HepG2 (cell line): ENCODE results near the gene SEMA5B. TPM values are rescaled to one million over a fixed set of nuclear protein-coding genes. Genes with fewer than 3 reads are reported as not detected.

ENCODE experiments used
- FIP1L1 ChIP-seq: fragments of 200-400 bp; formaldehyde crosslinking; IDR thresholded peaks from 2 replicates; pipeline ENCODE4 v1.6.1; 2018; ENCODE audit warnings: low read depth, mild to moderate bottlenecking, low read length, moderate library complexity, borderline replicate concordance; ENCODE audit not compliant: insufficient read depth
- FOXA3 ChIP-seq: IDR thresholded peaks from 2 replicates; pipeline ENCODE4 v1.6.1; 2016; ENCODE audit warnings: missing genetic modification reagents, missing compliant biosample characterization
- GZF1 ChIP-seq: sonication (generic); formaldehyde crosslinking; IDR thresholded peaks from 2 replicates; pipeline ENCODE4 v1.5.1; 2020; ENCODE audit warnings: mild to moderate bottlenecking, missing genetic modification reagents
- HNF4G ChIP-seq, 2 experiments: sonication (generic) in 1 of 2; formaldehyde crosslinking in 1 of 2; IDR thresholded peaks; 2 replicates each; pipeline versions ENCODE4 v1.4.0 to v1.6.1; 2011 to 2020; ENCODE audit warnings: borderline replicate concordance in 2 of 2, low read depth in 2 of 2, mild to moderate bottlenecking in 2 of 2, low read length in 1 of 2, missing genetic modification reagents in 1 of 2, moderate library complexity in 1 of 2
- KAT8 ChIP-seq: IDR thresholded peaks from 2 replicates; pipeline ENCODE4 v1.6.1; 2016; ENCODE audit warnings: missing genetic modification reagents, missing compliant biosample characterization
- RNF2 ChIP-seq: fragments of 450-650 bp; conservative IDR thresholded peaks from 2 replicates; pipeline ENCODE4 v1.6.1; 2016; ENCODE audit warnings: low read depth
- SALL2 ChIP-seq: sonication (generic); formaldehyde crosslinking; IDR thresholded peaks from 2 replicates; pipeline ENCODE4 v1.8.1; 2023; ENCODE audit warnings: mild to moderate bottlenecking, missing genetic modification reagents, inconsistent platforms
- SIN3B ChIP-seq: fragments of 150-350 bp; IDR thresholded peaks from 2 replicates; pipeline ENCODE4 v1.6.1; 2014; ENCODE audit warnings: low read length
- SMYD3 ChIP-seq: sonication (generic); formaldehyde crosslinking; IDR thresholded peaks from 2 replicates; pipeline ENCODE4 v1.8.1; 2023; ENCODE audit warnings: mild to moderate bottlenecking, missing genetic modification reagents
- ZC3H13 ChIP-seq: sonication (generic); formaldehyde crosslinking; IDR thresholded peaks from 2 replicates; pipeline ENCODE4 v1.8.1; 2023; ENCODE audit warnings: mild to moderate bottlenecking, missing genetic modification reagents, moderate library complexity
- ZFX ChIP-seq: sonication (generic); formaldehyde crosslinking; IDR thresholded peaks from 2 replicates; pipeline ENCODE4 v1.4.0; 2020; ENCODE audit warnings: mild to moderate bottlenecking, low read depth, missing genetic modification reagents, moderate library complexity
- ZNF510 ChIP-seq: sonication (generic); formaldehyde crosslinking; IDR thresholded peaks from 2 replicates; pipeline ENCODE4 v1.4.0; 2020; ENCODE audit warnings: low read depth, mild to moderate bottlenecking, missing genetic modification reagents
- ZNF562 ChIP-seq: sonication (generic); formaldehyde crosslinking; IDR thresholded peaks from 2 replicates; pipeline ENCODE4 v1.8.0; 2022; ENCODE audit warnings: missing genetic modification reagents, borderline replicate concordance
- ZNF766 ChIP-seq: sonication (generic); formaldehyde crosslinking; IDR thresholded peaks from 2 replicates; pipeline ENCODE4 v1.5.0; 2020; ENCODE audit warnings: missing genetic modification reagents, borderline replicate concordance
- polyA plus RNA-seq, 8 experiments: library from polyadenylated mRNA; depleted of rRNA in 3 of 8; stranded (reverse) in 7 of 8; unstranded in 1 of 8; fragments of >200 nt; fragmentation: Illumina TruSeq in 4 of 8; extraction: Trizol in 4 of 8; gene quantifications; 2 replicates each; pipeline versions ENCODE4 v1.2.1 to v1.2.3, GENCODE V29; 2011 to 2016; ENCODE audit warnings: low read depth in 4 of 8, missing spikeins in 1 of 8, mixed read lengths in 1 of 8; ENCODE audit not compliant: insufficient read depth in 1 of 8
- total RNA-seq, 5 experiments: library from RNA; depleted of rRNA; stranded (reverse); fragments of >200 nt; fragmentation: Illumina TruSeq; extraction: Trizol; gene quantifications; 2 replicates each; pipeline ENCODE4 v1.2.3, GENCODE V29; 2016; ENCODE audit warnings: low read depth in 1 of 5
- TF ChIP-seq, protein P1 (sequence below): sonication (generic); formaldehyde crosslinking; IDR thresholded peaks from 2 replicates; pipeline ENCODE4 v1.5.0; 2020; ENCODE audit warnings: mild to moderate bottlenecking, missing genetic modification reagents, borderline replicate concordance
- TF ChIP-seq, protein P2 (sequence below): sonication (generic); formaldehyde crosslinking; IDR thresholded peaks from 2 replicates; pipeline ENCODE4 v1.8.1; 2023; ENCODE audit warnings: missing genetic modification reagents, mild to moderate bottlenecking, borderline replicate concordance
- TF ChIP-seq, protein P3 (sequence below): sonication (generic); formaldehyde crosslinking; conservative IDR thresholded peaks from 2 replicates; pipeline ENCODE4 v1.8.0; 2022; ENCODE audit warnings: low read depth, missing genetic modification reagents

Gene SEMA5B
- total and polyA plus RNA-seq, 2 of the 13 experiments (the other 11 are each of a cell fraction or from before 2014, with no cell fraction given): not detected

DNA sequence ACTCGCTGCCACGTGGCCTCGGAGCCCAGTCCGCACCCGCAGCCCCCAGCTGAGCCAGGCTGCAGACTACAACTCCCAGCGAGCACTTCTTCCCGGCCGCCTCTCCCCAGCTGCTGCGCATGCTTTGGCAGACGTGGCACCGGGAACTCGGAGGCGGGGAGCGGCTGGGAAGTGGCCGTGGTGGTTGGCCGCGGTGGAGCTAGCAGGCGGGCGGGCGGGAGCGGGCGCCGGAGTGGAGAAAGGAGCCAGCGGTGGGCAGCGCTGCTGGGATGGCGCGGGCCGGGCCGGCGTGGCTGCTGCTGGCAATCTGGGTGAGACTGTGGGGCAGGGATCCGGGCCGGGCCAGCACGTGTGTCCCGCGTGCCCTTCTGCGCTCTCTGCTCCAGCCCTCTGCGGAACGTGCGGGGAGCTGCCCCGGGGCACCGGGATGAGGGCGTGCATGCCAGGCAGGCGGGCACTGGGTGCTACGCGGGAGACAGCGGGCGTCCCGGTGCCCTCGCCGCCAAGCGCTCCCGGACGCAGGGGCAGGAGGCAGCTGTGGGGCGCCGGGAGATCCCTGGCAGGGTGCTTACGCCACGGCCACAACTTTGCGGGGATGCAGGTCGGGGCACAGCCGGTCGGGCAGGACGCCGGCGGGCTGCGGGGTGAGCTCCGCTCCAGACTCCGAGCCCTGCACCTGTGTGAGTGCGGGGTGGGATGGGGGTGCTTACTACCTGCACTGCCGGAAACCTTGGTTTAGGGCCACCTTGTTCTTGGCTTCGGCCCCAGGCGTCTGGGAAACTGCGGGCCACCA, 39.5 kb upstream of the SEMA5B start, which contains the start of gene PDIA5 (continued):
- TF ChIP-seq SALL2 (peak; percentile 39; the same call in 1 of the 2 replicates), RNF2 (no peak; the same call in none of the 2 replicates), ZNF766 (CRISPR knock-in tag) (no peak; the same call in 1 of the 2 replicates), KAT8 (peak; percentile 83), SIN3B (no peak), ZFX (CRISPR knock-in tag) (peak; percentile 85), ZNF510 (CRISPR knock-in tag) (peak; percentile 91; the same call in 1 of the 2 replicates), HNF4G (IDR thresholded peaks at IDR 0.05; ENCODE audit: borderline replicate concordance, low read depth, low read length) (no peak), HNF4G (CRISPR knock-in tag; IDR thresholded peaks at IDR 0.05; ENCODE audit: borderline replicate concordance, low read depth) (no peak; the same call in 1 of the 2 replicates), GZF1 (CRISPR knock-in tag) (0 out of 2 replicates have a peak, but pooled peaks have one; percentile 23), SMYD3 (CRISPR knock-in tag) (no peak), FIP1L1 (no peak), ZNF562 (0 out of 2 replicates have a peak, but pooled peaks have one; percentile 49), FOXA3 (CRISPR knock-in tag) (peak; percentile 57), ZC3H13 (peak; percentile 59)
- TF ChIP-seq, protein P1, sequence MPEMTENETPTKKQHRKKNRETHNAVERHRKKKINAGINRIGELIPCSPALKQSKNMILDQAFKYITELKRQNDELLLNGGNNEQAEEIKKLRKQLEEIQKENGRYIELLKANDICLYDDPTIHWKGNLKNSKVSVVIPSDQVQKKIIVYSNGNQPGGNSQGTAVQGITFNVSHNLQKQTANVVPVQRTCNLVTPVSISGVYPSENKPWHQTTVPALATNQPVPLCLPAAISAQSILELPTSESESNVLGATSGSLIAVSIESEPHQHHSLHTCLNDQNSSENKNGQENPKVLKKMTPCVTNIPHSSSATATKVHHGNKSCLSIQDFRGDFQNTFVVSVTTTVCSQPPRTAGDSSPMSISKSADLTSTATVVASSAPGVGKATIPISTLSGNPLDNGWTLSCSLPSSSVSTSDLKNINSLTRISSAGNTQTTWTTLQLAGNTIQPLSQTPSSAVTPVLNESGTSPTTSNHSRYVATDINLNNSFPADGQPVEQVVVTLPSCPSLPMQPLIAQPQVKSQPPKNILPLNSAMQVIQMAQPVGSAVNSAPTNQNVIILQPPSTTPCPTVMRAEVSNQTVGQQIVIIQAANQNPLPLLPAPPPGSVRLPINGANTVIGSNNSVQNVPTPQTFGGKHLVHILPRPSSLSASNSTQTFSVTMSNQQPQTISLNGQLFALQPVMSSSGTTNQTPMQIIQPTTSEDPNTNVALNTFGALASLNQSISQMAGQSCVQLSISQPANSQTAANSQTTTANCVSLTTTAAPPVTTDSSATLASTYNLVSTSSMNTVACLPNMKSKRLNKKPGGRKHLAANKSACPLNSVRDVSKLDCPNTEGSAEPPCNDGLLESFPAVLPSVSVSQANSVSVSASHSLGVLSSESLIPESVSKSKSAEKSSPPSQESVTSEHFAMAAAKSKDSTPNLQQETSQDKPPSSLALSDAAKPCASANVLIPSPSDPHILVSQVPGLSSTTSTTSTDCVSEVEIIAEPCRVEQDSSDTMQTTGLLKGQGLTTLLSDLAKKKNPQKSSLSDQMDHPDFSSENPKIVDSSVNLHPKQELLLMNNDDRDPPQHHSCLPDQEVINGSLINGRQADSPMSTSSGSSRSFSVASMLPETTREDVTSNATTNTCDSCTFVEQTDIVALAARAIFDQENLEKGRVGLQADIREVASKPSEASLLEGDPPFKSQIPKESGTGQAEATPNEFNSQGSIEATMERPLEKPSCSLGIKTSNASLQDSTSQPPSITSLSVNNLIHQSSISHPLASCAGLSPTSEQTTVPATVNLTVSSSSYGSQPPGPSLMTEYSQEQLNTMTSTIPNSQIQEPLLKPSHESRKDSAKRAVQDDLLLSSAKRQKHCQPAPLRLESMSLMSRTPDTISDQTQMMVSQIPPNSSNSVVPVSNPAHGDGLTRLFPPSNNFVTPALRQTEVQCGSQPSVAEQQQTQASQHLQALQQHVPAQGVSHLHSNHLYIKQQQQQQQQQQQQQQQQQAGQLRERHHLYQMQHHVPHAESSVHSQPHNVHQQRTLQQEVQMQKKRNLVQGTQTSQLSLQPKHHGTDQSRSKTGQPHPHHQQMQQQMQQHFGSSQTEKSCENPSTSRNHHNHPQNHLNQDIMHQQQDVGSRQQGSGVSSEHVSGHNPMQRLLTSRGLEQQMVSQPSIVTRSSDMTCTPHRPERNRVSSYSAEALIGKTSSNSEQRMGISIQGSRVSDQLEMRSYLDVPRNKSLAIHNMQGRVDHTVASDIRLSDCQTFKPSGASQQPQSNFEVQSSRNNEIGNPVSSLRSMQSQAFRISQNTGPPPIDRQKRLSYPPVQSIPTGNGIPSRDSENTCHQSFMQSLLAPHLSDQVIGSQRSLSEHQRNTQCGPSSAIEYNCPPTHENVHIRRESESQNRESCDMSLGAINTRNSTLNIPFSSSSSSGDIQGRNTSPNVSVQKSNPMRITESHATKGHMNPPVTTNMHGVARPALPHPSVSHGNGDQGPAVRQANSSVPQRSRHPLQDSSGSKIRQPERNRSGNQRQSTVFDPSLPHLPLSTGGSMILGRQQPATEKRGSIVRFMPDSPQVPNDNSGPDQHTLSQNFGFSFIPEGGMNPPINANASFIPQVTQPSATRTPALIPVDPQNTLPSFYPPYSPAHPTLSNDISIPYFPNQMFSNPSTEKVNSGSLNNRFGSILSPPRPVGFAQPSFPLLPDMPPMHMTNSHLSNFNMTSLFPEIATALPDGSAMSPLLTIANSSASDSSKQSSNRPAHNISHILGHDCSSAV (CRISPR knock-in tag): no peak
- TF ChIP-seq, protein P2, sequence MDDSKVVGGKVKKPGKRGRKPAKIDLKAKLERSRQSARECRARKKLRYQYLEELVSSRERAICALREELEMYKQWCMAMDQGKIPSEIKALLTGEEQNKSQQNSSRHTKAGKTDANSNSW (CRISPR knock-in tag): no peak
- TF ChIP-seq, protein P3, sequence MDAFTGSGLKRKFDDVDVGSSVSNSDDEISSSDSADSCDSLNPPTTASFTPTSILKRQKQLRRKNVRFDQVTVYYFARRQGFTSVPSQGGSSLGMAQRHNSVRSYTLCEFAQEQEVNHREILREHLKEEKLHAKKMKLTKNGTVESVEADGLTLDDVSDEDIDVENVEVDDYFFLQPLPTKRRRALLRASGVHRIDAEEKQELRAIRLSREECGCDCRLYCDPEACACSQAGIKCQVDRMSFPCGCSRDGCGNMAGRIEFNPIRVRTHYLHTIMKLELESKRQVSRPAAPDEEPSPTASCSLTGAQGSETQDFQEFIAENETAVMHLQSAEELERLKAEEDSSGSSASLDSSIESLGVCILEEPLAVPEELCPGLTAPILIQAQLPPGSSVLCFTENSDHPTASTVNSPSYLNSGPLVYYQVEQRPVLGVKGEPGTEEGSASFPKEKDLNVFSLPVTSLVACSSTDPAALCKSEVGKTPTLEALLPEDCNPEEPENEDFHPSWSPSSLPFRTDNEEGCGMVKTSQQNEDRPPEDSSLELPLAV: no peak
